ENCODE measurements around the gene SPOCK1. TPM values are rescaled to one million over a fixed set of nuclear protein-coding genes. Genes with fewer than 3 reads are reported as not detected.

SPOCK1 gene
- total and polyA plus RNA-seq, 2 of the 4 experiments (the other 2 are of a cell fraction), result 5.0 to 20.3 TPM

DNA sequence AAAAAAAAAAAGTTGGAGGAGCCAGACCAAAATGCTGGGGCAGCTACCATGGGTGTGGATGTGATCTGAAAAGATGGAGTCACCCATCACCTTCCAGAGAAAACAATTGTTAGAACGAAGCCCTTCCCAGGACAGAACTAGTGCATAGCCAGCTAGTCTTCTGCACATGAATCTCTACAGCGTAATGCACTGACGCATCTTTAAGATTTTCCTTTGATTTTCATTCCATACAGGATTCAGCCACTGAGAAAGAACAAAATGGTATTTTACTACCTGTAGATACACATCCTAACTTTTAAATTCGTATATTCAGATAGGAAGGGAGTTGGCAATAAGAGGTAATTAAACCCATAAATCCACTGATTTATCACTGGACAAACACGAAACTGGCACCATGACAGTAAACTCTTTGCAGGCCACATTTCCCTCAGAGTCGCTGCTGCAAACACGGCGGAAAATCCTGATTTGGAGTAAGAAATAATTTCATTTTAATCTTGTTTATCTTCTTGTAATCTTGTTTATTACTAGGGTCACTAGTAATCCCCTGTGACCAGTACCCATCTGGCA lies 206.6 kb downstream of the SPOCK1 start:
- BruUV-seq (replicated peaks), result no TSS peak
- Histone ChIP-seq H3K36me3 (ENCODE audit: control insufficient read depth, insufficient read depth, low read length) (no peaks in the 10 kb centered on the region), H2BK15ac (ENCODE audit: low read depth, low read length) (no peak overlapping the region), H3K79me1 (ENCODE audit: low read depth in 1 of 2, low read length in 2 of 2) (no peaks in the 10 kb centered on the region), H3K4me1 (ENCODE audit: control insufficient read depth, insufficient read depth, low read length) (no peaks in the 10 kb centered on the region), H3K23ac (ENCODE audit: low read depth, low read length) (no peak overlapping the region), H3K4me3 (ENCODE audit: insufficient read depth, low read depth, low read length) (no peak overlapping the region), H3K14ac (replicated peaks; ENCODE audit: low read depth, low read length) (no peak overlapping the region), H4K8ac (ENCODE audit: low read depth in 2 of 2, low read length in 2 of 2) (no peak overlapping the region), H2BK20ac (ENCODE audit: low read depth, low read length) (no peak overlapping the region), H2BK120ac (ENCODE audit: low read depth, low read length) (no peak overlapping the region), H2AFZ (replicated peaks; ENCODE audit: low read length, poor library complexity) (no peak overlapping the region), H3K27me3 (ENCODE audit: control insufficient read depth, insufficient read depth, low read length) (peaks cover 6% of the 10 kb centered on the region), H4K5ac (ENCODE audit: low read depth, low read length) (no peak overlapping the region), H3K4me2 (ENCODE audit: low read depth, low read length) (no peak overlapping the region), H3K27ac (ENCODE audit: insufficient read depth, low read length) (no peak overlapping the region), H2AK5ac (ENCODE audit: low read depth, low read length) (no peak overlapping the region), H3K9me1 (ENCODE audit: insufficient read depth, low read length) (no peaks in the 10 kb centered on the region), H2BK5ac (ENCODE audit: low read depth, low read length, poor library complexity, severe bottlenecking) (no peak overlapping the region), H4K20me1 (ENCODE audit: insufficient read depth, low read length) (no peaks in the 10 kb centered on the region), H3K18ac (ENCODE audit: low read depth, low read length) (no peak overlapping the region), H4K91ac (ENCODE audit: insufficient read depth, low read depth, low read length) (no peak overlapping the region), H2AK9ac (replicated peaks; ENCODE audit: low read depth, low read length, poor library complexity) (no peak overlapping the region), H3K9ac (ENCODE audit: low read depth, low read length) (no peak overlapping the region), H3K4ac (ENCODE audit: low read depth, low read length) (no peak overlapping the region), H3K56ac (ENCODE audit: extremely low read depth, insufficient read depth, low read length) (no peak overlapping the region), H3K9me3 (ENCODE audit: control insufficient read depth, insufficient read depth, low read length) (no peaks in the 10 kb centered on the region)
- ChIA-PET CTCF (no interaction called here), POLR2A (ENCODE audit: unreplicated experiment) (no interaction called here)
- no peak for ATAC-seq (ENCODE audit: low read depth)
- intact Hi-C loops (cut with micrococcal nuclease), result no loop called here
- WGBS, 2 experiments (ENCODE audit: extremely low coverage in 2 of 2, insufficient read length in 1 of 2), result no CpG with 5 or more reads among the region's 8 CpGs
- in situ Hi-C loops (cut with MboI; ENCODE audit: low sequenced_read_pairs), result no loop called here
- no peak for TF ChIP-seq FOS (IDR thresholded peaks at IDR 0.05; ENCODE audit: low read depth, low read length)
- no peak for TF ChIP-seq BHLHE40 (IDR thresholded peaks at IDR 0.05; ENCODE audit: low read depth, low read length)
- no peak for TF ChIP-seq MXI1 (IDR thresholded peaks at IDR 0.05; ENCODE audit: borderline replicate concordance, low read depth, low read length)
- TF ChIP-seq, protein P1, sequence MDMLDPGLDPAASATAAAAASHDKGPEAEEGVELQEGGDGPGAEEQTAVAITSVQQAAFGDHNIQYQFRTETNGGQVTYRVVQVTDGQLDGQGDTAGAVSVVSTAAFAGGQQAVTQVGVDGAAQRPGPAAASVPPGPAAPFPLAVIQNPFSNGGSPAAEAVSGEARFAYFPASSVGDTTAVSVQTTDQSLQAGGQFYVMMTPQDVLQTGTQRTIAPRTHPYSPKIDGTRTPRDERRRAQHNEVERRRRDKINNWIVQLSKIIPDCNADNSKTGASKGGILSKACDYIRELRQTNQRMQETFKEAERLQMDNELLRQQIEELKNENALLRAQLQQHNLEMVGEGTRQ (IDR thresholded peaks at IDR 0.05; ENCODE audit: low read depth, low read length), result no peak
- no peak for TF ChIP-seq MAZ (IDR thresholded peaks at IDR 0.05; ENCODE audit: borderline replicate concordance, low read depth, low read length)
- TF ChIP-seq, protein P2, sequence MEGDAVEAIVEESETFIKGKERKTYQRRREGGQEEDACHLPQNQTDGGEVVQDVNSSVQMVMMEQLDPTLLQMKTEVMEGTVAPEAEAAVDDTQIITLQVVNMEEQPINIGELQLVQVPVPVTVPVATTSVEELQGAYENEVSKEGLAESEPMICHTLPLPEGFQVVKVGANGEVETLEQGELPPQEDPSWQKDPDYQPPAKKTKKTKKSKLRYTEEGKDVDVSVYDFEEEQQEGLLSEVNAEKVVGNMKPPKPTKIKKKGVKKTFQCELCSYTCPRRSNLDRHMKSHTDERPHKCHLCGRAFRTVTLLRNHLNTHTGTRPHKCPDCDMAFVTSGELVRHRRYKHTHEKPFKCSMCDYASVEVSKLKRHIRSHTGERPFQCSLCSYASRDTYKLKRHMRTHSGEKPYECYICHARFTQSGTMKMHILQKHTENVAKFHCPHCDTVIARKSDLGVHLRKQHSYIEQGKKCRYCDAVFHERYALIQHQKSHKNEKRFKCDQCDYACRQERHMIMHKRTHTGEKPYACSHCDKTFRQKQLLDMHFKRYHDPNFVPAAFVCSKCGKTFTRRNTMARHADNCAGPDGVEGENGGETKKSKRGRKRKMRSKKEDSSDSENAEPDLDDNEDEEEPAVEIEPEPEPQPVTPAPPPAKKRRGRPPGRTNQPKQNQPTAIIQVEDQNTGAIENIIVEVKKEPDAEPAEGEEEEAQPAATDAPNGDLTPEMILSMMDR (conservative IDR thresholded peaks at IDR 0.05; ENCODE audit: low read depth, low read length), result no peak
- TF ChIP-seq NFE2L2 (IDR thresholded peaks at IDR 0.05; ENCODE audit: low read depth, low read length), result no peak
- TF ChIP-seq, protein P3, sequence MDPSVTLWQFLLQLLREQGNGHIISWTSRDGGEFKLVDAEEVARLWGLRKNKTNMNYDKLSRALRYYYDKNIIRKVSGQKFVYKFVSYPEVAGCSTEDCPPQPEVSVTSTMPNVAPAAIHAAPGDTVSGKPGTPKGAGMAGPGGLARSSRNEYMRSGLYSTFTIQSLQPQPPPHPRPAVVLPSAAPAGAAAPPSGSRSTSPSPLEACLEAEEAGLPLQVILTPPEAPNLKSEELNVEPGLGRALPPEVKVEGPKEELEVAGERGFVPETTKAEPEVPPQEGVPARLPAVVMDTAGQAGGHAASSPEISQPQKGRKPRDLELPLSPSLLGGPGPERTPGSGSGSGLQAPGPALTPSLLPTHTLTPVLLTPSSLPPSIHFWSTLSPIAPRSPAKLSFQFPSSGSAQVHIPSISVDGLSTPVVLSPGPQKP (IDR thresholded peaks at IDR 0.05; ENCODE audit: borderline replicate concordance, low read depth, low read length), result no peak
- TF ChIP-seq RCOR1 (IDR thresholded peaks at IDR 0.05; ENCODE audit: insufficient replicate concordance, low read length), result no peak
- TF ChIP-seq CEBPB (IDR thresholded peaks at IDR 0.05; ENCODE audit: low read depth, low read length), result no peak
- no peak for TF ChIP-seq RAD21 (IDR thresholded peaks at IDR 0.05; ENCODE audit: low read length)
- TF ChIP-seq SMC3 (IDR thresholded peaks at IDR 0.05; ENCODE audit: low read depth, low read length), result no peak
- TF ChIP-seq MAFK (IDR thresholded peaks at IDR 0.05; ENCODE audit: low read depth, low read length), result no peak
- no peak for TF ChIP-seq CHD1 (IDR thresholded peaks at IDR 0.05; ENCODE audit: low read depth, low read length)
- TF ChIP-seq POLR2A (IDR thresholded peaks at IDR 0.05; ENCODE audit: low read depth, low read length), result no peak
- no peak for DNase-seq
- dilution Hi-C loops (cut with HindIII; ENCODE audit: low sequenced_read_pairs, unreplicated experiment), result no loop called here

Measured in IMR-90 (cell line).